ENCODE data around the gene ACSM5. TPM values are rescaled to one million over a fixed set of nuclear protein-coding genes. Genes with fewer than 3 reads are reported as not detected.

The ACSM5 gene
- total RNA-seq, 1 experiment from 2014 or later = not detected

GRCh38 chr16:20391045-20391444 is 18.3 kb upstream of the ACSM5 start:
- no peaks in the 10 kb centered on the region for H3K36me3 ChIP-seq (replicated peaks; ENCODE audit: control insufficient read depth, insufficient read depth, low read length)
- H3K27me3 ChIP-seq (ENCODE audit: control insufficient read depth, insufficient read depth, low read length) = no peaks in the 10 kb centered on the region; the same call in 1 of the 2 replicates
- no peak overlapping the region for H3K4me3 ChIP-seq (ENCODE audit: insufficient read depth, low read depth, low read length)
- DNase-seq = no peak

GRCh38 chr16:20393801-20394577 is 15.3 kb upstream of the ACSM5 start:
- H3K27me3 ChIP-seq (ENCODE audit: control insufficient read depth, insufficient read depth, low read length) = no peaks in the 10 kb centered on the region
- H3K36me3 ChIP-seq (replicated peaks; ENCODE audit: control insufficient read depth, insufficient read depth, low read length) = no peaks in the 10 kb centered on the region
- no peak overlapping the region for H3K4me3 ChIP-seq (ENCODE audit: insufficient read depth, low read depth, low read length)
- no peak for DNase-seq

GRCh38 chr16:20395946-20396345 is 13.4 kb upstream of the ACSM5 start:
- DNase-seq = no peak

GRCh38 chr16:20396846-20397467 is 12.4 kb upstream of the ACSM5 start:
- Histone ChIP-seq H3K36me3 (replicated peaks; ENCODE audit: control insufficient read depth, insufficient read depth, low read length) (no peaks in the 10 kb centered on the region), H3K4me3 (ENCODE audit: insufficient read depth, low read depth, low read length) (no peak overlapping the region), H3K27me3 (ENCODE audit: control insufficient read depth, insufficient read depth, low read length) (no peaks in the 10 kb centered on the region)
- no peak for DNase-seq

More at GRCh38 chr16:20395946-20396345, 13.4 kb upstream of the ACSM5 start:
- no peak overlapping the region for H3K4me3 ChIP-seq (ENCODE audit: insufficient read depth, low read depth, low read length)
- H3K27me3 ChIP-seq (ENCODE audit: control insufficient read depth, insufficient read depth, low read length) = no peaks in the 10 kb centered on the region
- no peaks in the 10 kb centered on the region for H3K36me3 ChIP-seq (replicated peaks; ENCODE audit: control insufficient read depth, insufficient read depth, low read length)

- Histone ChIP-seq H3K27me3 (ENCODE audit: control insufficient read depth, insufficient read depth, low read length) (no peaks in the 10 kb centered on the region), H3K4me3 (ENCODE audit: insufficient read depth, low read depth, low read length) (no peak overlapping the region), H3K36me3 (replicated peaks; ENCODE audit: control insufficient read depth, insufficient read depth, low read length) (no peaks in the 10 kb centered on the region)
- no peak for DNase-seq
Measured at GRCh38 chr16:20397468-20398074, 11.8 kb upstream of the ACSM5 start.

GRCh38 chr16:20398603-20399002 is 10.7 kb upstream of the ACSM5 start:
- DNase-seq = no peak
- no peaks in the 10 kb centered on the region for H3K27me3 ChIP-seq (ENCODE audit: control insufficient read depth, insufficient read depth, low read length)
- H3K4me3 ChIP-seq (ENCODE audit: insufficient read depth, low read depth, low read length) = no peak overlapping the region
- H3K36me3 ChIP-seq (replicated peaks; ENCODE audit: control insufficient read depth, insufficient read depth, low read length) = no peaks in the 10 kb centered on the region

GRCh38 chr16:20399185-20399584 is 10.1 kb upstream of the ACSM5 start:
- Histone ChIP-seq H3K36me3 (replicated peaks; ENCODE audit: control insufficient read depth, insufficient read depth, low read length) (no peaks in the 10 kb centered on the region), H3K27me3 (ENCODE audit: control insufficient read depth, insufficient read depth, low read length) (no peaks in the 10 kb centered on the region), H3K4me3 (ENCODE audit: insufficient read depth, low read depth, low read length) (no peak overlapping the region)
- no peak for DNase-seq

GRCh38 chr16:20401066-20401465 is 8.3 kb upstream of the ACSM5 start:
- no peak for DNase-seq
- no peaks in the 10 kb centered on the region for H3K36me3 ChIP-seq (replicated peaks; ENCODE audit: control insufficient read depth, insufficient read depth, low read length)

GRCh38 chr16:20401475-20402016 is 7.8 kb upstream of the ACSM5 start:
- DNase-seq = no peak
- Histone ChIP-seq H3K36me3 (replicated peaks; ENCODE audit: control insufficient read depth, insufficient read depth, low read length) (no peaks in the 10 kb centered on the region), H3K27me3 (ENCODE audit: control insufficient read depth, insufficient read depth, low read length) (no peaks in the 10 kb centered on the region), H3K4me3 (ENCODE audit: insufficient read depth, low read depth, low read length) (no peak overlapping the region)

More at GRCh38 chr16:20401066-20401465, 8.3 kb upstream of the ACSM5 start:
- Histone ChIP-seq H3K27me3 (ENCODE audit: control insufficient read depth, insufficient read depth, low read length) (no peaks in the 10 kb centered on the region), H3K4me3 (ENCODE audit: insufficient read depth, low read depth, low read length) (no peak overlapping the region)

- DNase-seq = no peak
- Histone ChIP-seq H3K36me3 (replicated peaks; ENCODE audit: control insufficient read depth, insufficient read depth, low read length) (no peaks in the 10 kb centered on the region), H3K4me3 (ENCODE audit: insufficient read depth, low read depth, low read length) (no peak overlapping the region), H3K27me3 (ENCODE audit: control insufficient read depth, insufficient read depth, low read length) (no peaks in the 10 kb centered on the region)
Measured at GRCh38 chr16:20402651-20403050, 6.7 kb upstream of the ACSM5 start.

- Histone ChIP-seq H3K36me3 (replicated peaks; ENCODE audit: control insufficient read depth, insufficient read depth, low read length) (no peaks in the 10 kb centered on the region), H3K4me3 (ENCODE audit: insufficient read depth, low read depth, low read length) (no peak within 1 kb of the TSS), H3K27me3 (ENCODE audit: control insufficient read depth, insufficient read depth, low read length) (no peaks in the 10 kb centered on the region)
- DNase-seq = no peak
Measured at GRCh38 chr16:20404637-20405036, 4.7 kb upstream of the ACSM5 start, which contains the start of gene PDILT. Gene PDILT (minus strand): TSS chr16:20404737. CDS start chr16:20399300, 5,437 bp downstream.

GRCh38 chr16:20410121-20410723 is 888 bp downstream of the ACSM5 start:
- H3K27me3 ChIP-seq (ENCODE audit: control insufficient read depth, insufficient read depth, low read length) = no peaks in the 10 kb centered on the region
- no peak for DNase-seq
- H3K4me3 ChIP-seq (ENCODE audit: insufficient read depth, low read depth, low read length) = no peak overlapping the region
- no peaks in the 10 kb centered on the region for H3K36me3 ChIP-seq (replicated peaks; ENCODE audit: control insufficient read depth, insufficient read depth, low read length)

- Histone ChIP-seq H3K36me3 (replicated peaks; ENCODE audit: control insufficient read depth, insufficient read depth, low read length) (no peaks in the 10 kb centered on the region), H3K4me3 (ENCODE audit: insufficient read depth, low read depth, low read length) (no peak overlapping the region), H3K27me3 (ENCODE audit: control insufficient read depth, insufficient read depth, low read length) (no peaks in the 10 kb centered on the region)
- no peak for DNase-seq
Measured at GRCh38 chr16:20411055-20411454, 1.7 kb downstream of the ACSM5 start.

- H3K36me3 ChIP-seq (replicated peaks; ENCODE audit: control insufficient read depth, insufficient read depth, low read length) = no peaks in the 10 kb centered on the region
- no peak for DNase-seq
- no peaks in the 10 kb centered on the region for H3K27me3 ChIP-seq (ENCODE audit: control insufficient read depth, insufficient read depth, low read length)
- H3K4me3 ChIP-seq (ENCODE audit: insufficient read depth, low read depth, low read length) = no peak overlapping the region
Measured at GRCh38 chr16:20415541-20415940, 6.2 kb downstream of the ACSM5 start.
